Hepatocyte (in vitro differentiated cells): ENCODE data around the gene CLEC2D. TPM values are rescaled to one million over a fixed set of nuclear protein-coding genes. Genes with fewer than 3 reads are reported as not detected.
"Not testable (repeated sequence)": the region's sequence is repeated elsewhere in the genome, so short reads cannot be mapped to it uniquely, and the experiment has no call there.

Experiments used
- DNase-seq: peaks from one replicate; pipeline ENCODE4 v3.0.0-alpha.2; 2016; ENCODE audit warnings: low spot score
- H2AFZ ChIP-seq: fragments of 200-600 bp; sonication (generic); 2 replicates; pipeline ENCODE4 v1.6.0; 2016; ENCODE audit warnings: antibody characterized with exemption, mild to moderate bottlenecking
- H3K27ac ChIP-seq: fragments of 200-600 bp; sonication (generic); 2 replicates; pipeline ENCODE4 v1.5.1; 2016; ENCODE audit warnings: mild to moderate bottlenecking
- H3K27me3 ChIP-seq: fragments of 200-600 bp; sonication (generic); 2 replicates; pipeline ENCODE4 v1.6.1; 2016
- H3K36me3 ChIP-seq: fragments of 200-600 bp; sonication (generic); replicated peaks from 2 replicates; pipeline ENCODE4 v1.5.1; 2016; ENCODE audit warnings: low read depth; ENCODE audit not compliant: insufficient read depth
- H3K4me1 ChIP-seq: fragments of 200-600 bp; sonication (generic); 2 replicates; pipeline ENCODE4 v1.5.1; 2016; ENCODE audit warnings: mild to moderate bottlenecking, moderate library complexity; ENCODE audit not compliant: insufficient read depth
- H3K4me2 ChIP-seq: fragments of 200-600 bp; sonication (generic); 2 replicates; pipeline ENCODE4 v1.6.0; 2016
- H3K4me3 ChIP-seq: fragments of 200-600 bp; sonication (generic); 2 replicates; pipeline ENCODE4 v1.5.1; 2016; ENCODE audit warnings: mild to moderate bottlenecking
- H3K79me2 ChIP-seq: fragments of 200-600 bp; sonication (generic); 2 replicates; pipeline ENCODE4 v1.6.0; 2017; ENCODE audit warnings: mild to moderate bottlenecking
- H3K9me2 ChIP-seq: fragments of 200-600 bp; sonication (generic); replicated peaks from 2 replicates; pipeline ENCODE4 v1.6.0; 2017; ENCODE audit warnings: mild to moderate bottlenecking; ENCODE audit not compliant: insufficient read depth
- H3K9me3 ChIP-seq: fragments of 200-600 bp; sonication (generic); 2 replicates; pipeline ENCODE4 v1.5.1; 2016; ENCODE audit warnings: low read depth, mild to moderate bottlenecking
- H4K20me1 ChIP-seq: fragments of 200-600 bp; sonication (generic); 2 replicates; pipeline ENCODE4 v1.6.0; 2016; ENCODE audit warnings: mild to moderate bottlenecking; ENCODE audit not compliant: insufficient read depth, poor library complexity, severe bottlenecking
- CTCF ChIP-seq: fragments of 200-600 bp; sonication (generic); IDR thresholded peaks from 2 replicates; pipeline ENCODE4 v1.5.1; 2016; ENCODE audit warnings: antibody characterized with exemption, mild to moderate bottlenecking; ENCODE audit not compliant: poor library complexity
- EZH2 ChIP-seq: fragments of 200-600 bp; sonication (generic); IDR thresholded peaks from 2 replicates; pipeline ENCODE4 v1.6.1; 2016; ENCODE audit warnings: antibody characterized with exemption, mild to moderate bottlenecking, borderline replicate concordance
- EZH2phosphoT487 ChIP-seq: fragments of 200-600 bp; sonication (generic); IDR thresholded peaks from one replicate; pipeline ENCODE4 v1.6.1; 2018; ENCODE audit warnings: antibody characterized with exemption, mild to moderate bottlenecking, low read depth, moderate library complexity; ENCODE audit not compliant: unreplicated experiment, severe bottlenecking
- WGBS: methylation state at CpG from one replicate; pipeline ENCODE4 v1.1.6; 2016; ENCODE audit warnings: low lambda C conversion rate; ENCODE audit errors: missing lambda C conversion rate; 5-methylcytosine and 5-hydroxymethylcytosine counted together
- polyA plus RNA-seq: library from polyadenylated mRNA; unstranded; fragments of >200 nt; fragmentation: Nextera tagmentation; extraction: Ambion mirVana; gene quantifications from 2 replicates; pipeline ENCODE4 v1.2.1, GENCODE V29; 2016
- total RNA-seq: library from RNA; depleted of rRNA; stranded (reverse); fragments of >200 nt; gene quantifications from 2 replicates; pipeline ENCODE4 v1.2.3, GENCODE V29; 2014

The CLEC2D gene
- total and polyA plus RNA-seq, 2 experiments from 2014 or later = 3.7 to 5.7 TPM

- H3K36me3 ChIP-seq = no peaks in the 10 kb centered on the region
- 96% methylated on average over 3 of the region's 3 CpGs for WGBS
- no peak overlapping the region for H3K4me2 ChIP-seq
- no peak for DNase-seq
- TF ChIP-seq EZH2phosphoT487 (no peak), EZH2 (no peak), CTCF (no peak)
- H2AFZ ChIP-seq = no peak overlapping the region
- H3K9me3 ChIP-seq = no peaks in the 10 kb centered on the region
- H3K4me1 ChIP-seq = no peaks in the 10 kb centered on the region
- H4K20me1 ChIP-seq = no peaks in the 10 kb centered on the region
- no peaks in the 10 kb centered on the region for H3K79me2 ChIP-seq
- no peak overlapping the region for H3K27ac ChIP-seq
- H3K9me2 ChIP-seq = no peaks in the 10 kb centered on the region
- no peaks in the 10 kb centered on the region for H3K27me3 ChIP-seq
- no peak overlapping the region for H3K4me3 ChIP-seq
Observed at GRCh38 chr12:9735601-9736000, 66.1 kb downstream of the CLEC2D start.

GRCh38 chr12:9736936-9737705 is 67.6 kb downstream of the CLEC2D start:
- Histone ChIP-seq H3K36me3 (no peaks in the 10 kb centered on the region), H4K20me1 (no peaks in the 10 kb centered on the region), H3K79me2 (no peaks in the 10 kb centered on the region), H3K27me3 (no peaks in the 10 kb centered on the region), H3K4me3 (no peak overlapping the region), H3K27ac (no peak overlapping the region), H3K9me2 (no peaks in the 10 kb centered on the region), H2AFZ (no peak overlapping the region), H3K9me3 (no peaks in the 10 kb centered on the region), H3K4me1 (no peaks in the 10 kb centered on the region), H3K4me2 (no peak overlapping the region)
- TF ChIP-seq EZH2phosphoT487 (no peak), EZH2 (no peak), CTCF (no peak)
- DNase-seq = no peak
- 69% methylated on average over 3 of the region's 3 CpGs for WGBS

- H3K79me2 ChIP-seq, H3K9me3 ChIP-seq, H3K36me3 ChIP-seq, H3K4me3 ChIP-seq, H3K4me1 ChIP-seq, DNase-seq, H3K27ac ChIP-seq, H4K20me1 ChIP-seq, H3K9me2 ChIP-seq, H3K4me2 ChIP-seq, H3K27me3 ChIP-seq, H2AFZ ChIP-seq: not testable (repeated sequence)
- 94% methylated on average over 14 of the region's 14 CpGs for WGBS
Observed at GRCh38 chr12:9738905-9739304, 69.4 kb downstream of the CLEC2D start.

- H3K27ac ChIP-seq, H3K9me2 ChIP-seq, DNase-seq, H3K4me3 ChIP-seq, H3K9me3 ChIP-seq, H2AFZ ChIP-seq, H3K79me2 ChIP-seq, H3K4me1 ChIP-seq, H3K4me2 ChIP-seq, H3K27me3 ChIP-seq, H3K36me3 ChIP-seq, H4K20me1 ChIP-seq: not testable (repeated sequence)
- 98% methylated on average over 28 of the region's 54 CpGs for WGBS
Observed at GRCh38 chr12:9739404-9740105, 70.0 kb downstream of the CLEC2D start.
